ENCODE results near the gene MYPOP. TPM values are rescaled to one million over a fixed set of nuclear protein-coding genes. Genes with fewer than 3 reads are reported as not detected.
A peak's percentile ranks its signal among the peaks of the same experiment; 100 is the strongest.

MYPOP gene, protein sequence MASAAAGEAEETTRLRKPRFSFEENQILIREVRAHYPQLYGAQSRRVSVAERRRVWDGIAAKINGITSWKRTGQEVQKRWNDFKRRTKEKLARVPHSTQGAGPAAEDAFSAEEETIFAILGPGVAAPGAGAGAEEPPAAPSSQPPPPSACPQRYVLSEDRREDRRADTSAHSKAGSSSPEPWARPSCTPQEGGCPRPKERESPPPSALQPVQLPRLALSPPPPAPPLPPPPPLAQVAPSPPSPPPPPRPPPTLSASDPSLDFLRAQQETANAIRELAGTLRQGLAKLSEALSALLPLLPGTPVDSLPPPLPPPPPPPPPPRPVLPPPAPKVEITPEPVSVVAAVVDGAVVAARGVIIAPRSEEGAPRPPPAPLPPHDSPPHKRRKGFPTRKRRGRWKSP
- polyA plus RNA-seq (2011; rRNA removed) (1.6 and 1.8 TPM in 2 replicates), polyA minus RNA-seq (2011; rRNA and poly(A)+ RNA removed) (0.85 and 1.7 TPM in 2 replicates)

DNA sequence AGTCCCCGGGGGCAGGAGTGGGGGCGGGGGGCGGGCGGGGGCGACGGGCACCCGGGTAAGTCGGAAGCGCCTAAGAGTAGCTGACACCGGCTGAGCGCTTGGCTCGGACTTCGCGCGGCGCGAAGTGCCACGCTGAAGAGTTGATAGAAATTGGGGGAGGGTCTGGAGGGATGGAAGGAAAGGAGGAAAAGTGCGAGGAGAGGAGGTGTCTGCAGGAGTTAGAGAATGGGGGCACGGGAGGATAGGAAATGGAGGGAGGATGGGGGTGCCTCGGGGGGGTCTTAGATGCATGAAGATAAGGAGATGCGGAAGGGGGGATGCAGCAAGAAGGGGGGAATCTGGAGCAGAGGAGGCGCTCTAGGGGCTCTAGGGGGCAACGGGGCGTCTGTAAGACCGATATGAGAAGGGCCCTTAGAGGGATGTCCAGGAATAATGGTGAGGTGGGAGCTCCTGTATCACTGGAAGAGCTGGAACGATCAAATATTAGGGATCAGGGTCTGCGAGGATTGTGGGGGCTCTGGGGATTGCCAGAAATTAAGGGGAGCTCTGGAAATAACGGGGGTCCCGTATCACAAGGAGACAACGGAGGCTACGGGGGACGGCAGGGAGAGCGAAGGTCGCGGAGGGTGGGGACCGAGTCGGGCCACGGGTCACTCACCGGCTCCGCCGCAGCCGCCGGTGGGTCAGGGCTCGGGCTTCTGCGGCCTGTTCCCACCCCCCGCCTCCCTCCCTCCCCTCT, at the start of gene MYPOP:
MYPOP (minus strand) TSS at position 702 of the 739 bp plus-strand sequence. CDS start 840 bp downstream, outside the sequence.
- DNase-seq (ENCODE audit: low read depth), result no peak
- ChIA-PET POLR2A (no interaction called here), CTCF (interaction anchor here (0.5 to 2.3 kb wide), 6 partner anchors 14 to 264 kb away, joined by 3 to 5 read pairs (median 3); partner anchors contain the start of gene SIX5)

DNA sequence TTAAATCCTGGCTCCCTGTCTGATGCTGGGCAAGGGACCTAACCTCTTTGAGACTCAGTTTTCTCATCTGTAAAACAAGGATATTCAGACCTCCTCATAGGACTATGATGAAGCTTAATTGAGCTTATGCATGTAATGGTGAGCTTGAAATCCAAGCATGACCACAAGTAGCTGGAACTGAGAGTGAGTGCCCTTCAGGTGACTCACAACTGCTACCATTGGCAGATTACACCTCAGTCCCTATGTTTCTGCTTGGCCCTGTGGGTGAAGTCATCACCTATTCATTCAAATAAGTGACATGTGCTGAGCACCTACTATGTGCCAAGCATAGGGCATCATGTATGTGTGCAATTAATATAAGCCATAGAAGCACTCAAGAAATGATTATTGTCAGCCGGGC, 45.5 kb upstream of the MYPOP start:
- POLR2A ChIA-PET, result no interaction called here
- no peak overlapping the region for H3K4me3 ChIP-seq (ENCODE audit: low read depth, low read length)
- H3K27me3 ChIP-seq (ENCODE audit: control insufficient read depth, insufficient read depth, low read length), result no peaks in the 10 kb centered on the region; the same call in 1 of the 2 replicates
- TF ChIP-seq, protein P1, sequence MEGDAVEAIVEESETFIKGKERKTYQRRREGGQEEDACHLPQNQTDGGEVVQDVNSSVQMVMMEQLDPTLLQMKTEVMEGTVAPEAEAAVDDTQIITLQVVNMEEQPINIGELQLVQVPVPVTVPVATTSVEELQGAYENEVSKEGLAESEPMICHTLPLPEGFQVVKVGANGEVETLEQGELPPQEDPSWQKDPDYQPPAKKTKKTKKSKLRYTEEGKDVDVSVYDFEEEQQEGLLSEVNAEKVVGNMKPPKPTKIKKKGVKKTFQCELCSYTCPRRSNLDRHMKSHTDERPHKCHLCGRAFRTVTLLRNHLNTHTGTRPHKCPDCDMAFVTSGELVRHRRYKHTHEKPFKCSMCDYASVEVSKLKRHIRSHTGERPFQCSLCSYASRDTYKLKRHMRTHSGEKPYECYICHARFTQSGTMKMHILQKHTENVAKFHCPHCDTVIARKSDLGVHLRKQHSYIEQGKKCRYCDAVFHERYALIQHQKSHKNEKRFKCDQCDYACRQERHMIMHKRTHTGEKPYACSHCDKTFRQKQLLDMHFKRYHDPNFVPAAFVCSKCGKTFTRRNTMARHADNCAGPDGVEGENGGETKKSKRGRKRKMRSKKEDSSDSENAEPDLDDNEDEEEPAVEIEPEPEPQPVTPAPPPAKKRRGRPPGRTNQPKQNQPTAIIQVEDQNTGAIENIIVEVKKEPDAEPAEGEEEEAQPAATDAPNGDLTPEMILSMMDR (IDR thresholded peaks at IDR 0.05; ENCODE audit: insufficient read depth, low read depth, low read length), result no peak
- no peaks in the 10 kb centered on the region for H3K36me3 ChIP-seq (ENCODE audit: control insufficient read depth, insufficient read depth, low read length)
- DNase-seq (ENCODE audit: low read depth), result no peak
- CTCF ChIA-PET, result no interaction called here

More for the DNA sequence above, at the start of gene MYPOP:
- Histone ChIP-seq H3K27me3 (ENCODE audit: control insufficient read depth, insufficient read depth, low read length) (0 out of 2 replicates have a peak, but pooled peaks cover 1% of the 10 kb centered on the region), H3K4me3 (ENCODE audit: low read depth, low read length) (peak within 1 kb of the TSS; percentile 64), H3K36me3 (ENCODE audit: control insufficient read depth, insufficient read depth, low read length) (peaks cover 3% of the 10 kb centered on the region)
- TF ChIP-seq, protein P1 (IDR thresholded peaks at IDR 0.05; ENCODE audit: insufficient read depth, low read depth, low read length), result no peak

DNA sequence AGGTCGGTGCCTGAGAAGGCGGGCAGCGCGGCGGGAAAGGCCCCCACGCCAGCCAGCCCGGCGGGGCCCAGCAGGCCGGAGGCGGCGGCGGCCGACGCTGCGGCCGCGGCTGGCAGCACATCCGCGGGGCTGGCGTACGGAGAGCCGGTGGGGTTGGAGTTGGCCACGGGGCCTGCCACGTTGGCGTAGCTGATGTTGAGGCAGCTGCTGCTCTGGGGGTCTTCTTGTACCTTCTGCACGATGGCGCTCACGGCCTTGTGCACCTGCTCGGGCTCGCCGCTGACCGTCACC, 38.0 kb upstream of the MYPOP start:
- TF ChIP-seq, protein P1 (IDR thresholded peaks at IDR 0.05; ENCODE audit: insufficient read depth, low read depth, low read length), result no peak
- H3K4me3 ChIP-seq (ENCODE audit: low read depth, low read length), result no peak overlapping the region
- POLR2A ChIA-PET, result no interaction called here
- no peaks in the 10 kb centered on the region for H3K36me3 ChIP-seq (ENCODE audit: control insufficient read depth, insufficient read depth, low read length)
- H3K27me3 ChIP-seq (ENCODE audit: control insufficient read depth, insufficient read depth, low read length), result peaks cover 15% of the 10 kb centered on the region
- CTCF ChIA-PET, result interaction anchor here (0.9 kb wide), 1 partner anchor 12 kb away, joined by 3 read pairs; no protein-coding TSS in a partner anchor
- DNase-seq (ENCODE audit: low read depth), result no peak

DNA sequence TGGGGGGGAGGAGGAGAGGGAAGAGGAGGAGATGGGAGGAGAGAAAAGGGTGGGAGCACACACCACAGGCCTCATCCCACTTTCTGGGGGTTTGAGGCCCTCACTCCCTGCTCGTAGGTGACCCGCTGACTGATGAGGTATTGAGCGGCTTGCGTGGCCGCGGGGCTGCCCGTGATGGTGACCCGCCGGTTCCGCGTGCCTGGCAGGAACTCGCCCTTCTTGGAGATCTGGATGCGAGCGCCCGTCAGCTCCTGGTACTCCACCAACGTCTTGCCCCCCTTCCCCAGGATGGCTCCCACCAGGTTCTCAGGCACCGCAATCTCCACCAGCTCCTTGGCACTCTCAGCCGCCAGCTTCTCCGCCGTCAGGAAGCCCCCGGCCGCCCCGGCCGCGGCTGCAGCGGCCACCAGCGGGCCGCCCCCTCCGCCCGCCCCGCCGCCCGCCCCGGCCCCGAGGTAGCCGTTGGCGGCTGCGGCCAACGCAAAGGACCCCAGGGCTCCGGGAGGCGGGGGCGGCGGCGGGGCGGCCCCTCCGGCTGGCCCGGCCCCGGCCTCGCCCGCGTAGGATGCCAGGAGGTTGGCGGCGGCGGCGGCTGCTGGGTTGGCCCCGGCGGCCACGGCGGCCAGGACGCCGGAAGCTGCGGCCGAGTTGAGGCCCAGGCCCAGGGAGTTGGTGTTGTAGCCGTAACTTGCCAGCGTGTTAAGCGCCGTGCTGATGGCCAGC, 37.5 kb upstream of the MYPOP start:
- TF ChIP-seq, protein P1 (IDR thresholded peaks at IDR 0.05; ENCODE audit: insufficient read depth, low read depth, low read length), result no peak
- peaks cover 16% of the 10 kb centered on the region for H3K27me3 ChIP-seq (ENCODE audit: control insufficient read depth, insufficient read depth, low read length)
- CTCF ChIA-PET, result interaction anchor here (0.9 kb wide), 1 partner anchor 13 kb away, joined by 3 read pairs; no protein-coding TSS in a partner anchor
- no peaks in the 10 kb centered on the region for H3K36me3 ChIP-seq (ENCODE audit: control insufficient read depth, insufficient read depth, low read length)
- DNase-seq (ENCODE audit: low read depth), result no peak
- no peak overlapping the region for H3K4me3 ChIP-seq (ENCODE audit: low read depth, low read length)
- POLR2A ChIA-PET, result no interaction called here

All from BJ (cell line).